ENCODE measurements around the gene DIDO1. TPM values are rescaled to one million over a fixed set of nuclear protein-coding genes. Genes with fewer than 3 reads are reported as not detected.

The DIDO1 gene
- total RNA-seq, 2 donors from 2014 or later: 34.7 to 37.5 TPM

DNA sequence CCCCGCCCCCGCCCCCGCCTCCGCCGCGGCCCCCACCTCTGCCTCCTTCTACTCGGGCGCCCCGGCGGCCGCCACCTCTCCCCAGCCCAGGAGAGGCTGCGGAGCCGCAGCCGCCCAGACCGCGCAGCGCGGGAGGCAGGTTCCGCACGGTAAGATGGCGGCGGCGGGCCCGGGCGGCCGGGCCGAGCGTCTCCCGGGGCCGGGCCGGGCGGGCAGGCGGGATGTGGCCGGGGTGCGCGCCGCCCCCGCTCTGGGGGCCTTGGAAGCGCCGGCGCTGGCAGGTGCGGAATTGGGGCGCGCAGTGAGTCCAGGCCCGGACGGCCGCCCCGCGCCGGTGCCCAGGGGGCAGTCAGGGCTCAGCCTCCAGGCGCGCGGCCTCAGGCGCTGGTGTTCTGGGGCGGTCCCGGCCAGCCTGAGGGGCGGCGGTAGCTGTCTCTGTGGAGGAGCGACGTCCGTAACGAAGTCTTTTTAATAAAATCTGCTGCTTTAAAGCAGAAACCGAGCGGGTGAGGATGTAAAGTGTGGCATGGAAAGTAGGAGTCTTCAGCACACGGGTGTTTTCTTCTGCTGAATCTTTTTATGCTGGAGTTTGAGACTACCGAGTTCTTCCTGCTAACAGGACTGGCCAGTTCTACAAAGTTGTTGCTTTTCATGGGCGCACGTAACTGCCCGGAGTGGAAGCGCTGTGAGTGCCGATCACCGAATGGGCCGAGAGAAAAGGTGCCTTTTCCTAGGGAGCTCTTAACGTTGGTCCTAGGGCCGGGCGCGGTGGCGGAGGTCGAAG lies 12.0 kb upstream of the DIDO1 start, which contains the start of gene GID8:
TSS of gene GID8 (plus strand) at position 43 of the 784 bp plus-strand sequence. CDS start 3,356 bp downstream, outside the sequence.
- TF ChIP-seq, protein P1, sequence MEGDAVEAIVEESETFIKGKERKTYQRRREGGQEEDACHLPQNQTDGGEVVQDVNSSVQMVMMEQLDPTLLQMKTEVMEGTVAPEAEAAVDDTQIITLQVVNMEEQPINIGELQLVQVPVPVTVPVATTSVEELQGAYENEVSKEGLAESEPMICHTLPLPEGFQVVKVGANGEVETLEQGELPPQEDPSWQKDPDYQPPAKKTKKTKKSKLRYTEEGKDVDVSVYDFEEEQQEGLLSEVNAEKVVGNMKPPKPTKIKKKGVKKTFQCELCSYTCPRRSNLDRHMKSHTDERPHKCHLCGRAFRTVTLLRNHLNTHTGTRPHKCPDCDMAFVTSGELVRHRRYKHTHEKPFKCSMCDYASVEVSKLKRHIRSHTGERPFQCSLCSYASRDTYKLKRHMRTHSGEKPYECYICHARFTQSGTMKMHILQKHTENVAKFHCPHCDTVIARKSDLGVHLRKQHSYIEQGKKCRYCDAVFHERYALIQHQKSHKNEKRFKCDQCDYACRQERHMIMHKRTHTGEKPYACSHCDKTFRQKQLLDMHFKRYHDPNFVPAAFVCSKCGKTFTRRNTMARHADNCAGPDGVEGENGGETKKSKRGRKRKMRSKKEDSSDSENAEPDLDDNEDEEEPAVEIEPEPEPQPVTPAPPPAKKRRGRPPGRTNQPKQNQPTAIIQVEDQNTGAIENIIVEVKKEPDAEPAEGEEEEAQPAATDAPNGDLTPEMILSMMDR (IDR thresholded peaks at IDR 0.05): no peak
- Histone ChIP-seq H3K4me1 (peaks cover 0 to 66% of the 10 kb centered on the region in 2 donors), H3K4me3 (peak within 1 kb of the TSS; percentile 69 to 93), H3K36me3 (peaks cover 14% of the 10 kb centered on the region), H3K27me3 (no peaks in the 10 kb centered on the region), H3K27ac (peak within 1 kb of the TSS; percentile 91 to 94), H3K9me3 (no peaks in the 10 kb centered on the region)
- DNase-seq (ENCODE audit: low spot score): no peak

DNA sequence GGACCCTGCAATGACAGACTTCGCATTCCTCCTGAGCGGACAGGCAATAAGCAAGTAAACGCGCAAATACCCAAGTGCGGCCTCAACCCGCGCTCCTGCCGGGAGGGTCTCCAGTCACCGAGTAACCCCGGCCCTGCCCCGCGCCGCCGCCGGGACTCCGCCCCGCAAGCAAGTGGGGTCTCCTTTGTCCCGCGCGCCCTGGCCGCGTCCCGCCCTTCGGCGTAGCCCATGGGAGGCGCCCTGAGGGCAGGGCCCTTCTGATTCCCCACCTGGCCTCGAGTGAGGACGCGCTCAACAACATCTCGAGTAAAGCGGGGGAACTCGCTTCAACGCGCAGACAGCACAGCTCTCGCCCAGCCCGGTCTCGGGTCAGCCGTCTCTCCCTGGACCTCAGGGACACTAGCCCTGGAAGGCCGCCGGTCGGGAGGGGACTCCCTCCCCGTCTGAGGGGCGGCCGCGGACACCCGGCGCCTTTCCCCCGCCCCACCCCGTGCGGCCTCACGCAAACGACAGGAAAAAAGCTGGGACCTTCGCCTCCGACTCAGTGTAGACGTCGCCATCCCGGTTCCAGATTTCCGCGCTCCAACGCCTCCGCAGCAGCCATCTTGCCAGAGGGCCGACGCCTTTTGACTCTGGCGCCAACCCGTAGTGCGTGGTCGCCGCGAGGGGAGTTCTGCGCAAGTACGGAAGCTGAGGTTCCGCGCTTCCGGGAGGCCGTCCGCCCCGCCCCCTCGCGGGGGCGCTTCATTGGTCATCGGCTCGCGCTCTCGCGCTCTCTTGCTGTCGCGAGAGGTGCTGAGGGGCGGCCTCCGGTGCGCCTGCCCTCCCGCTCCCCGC lies 11.2 kb upstream of the DIDO1 start:
- H3K27ac ChIP-seq: peak overlapping the region; percentile 91 to 94
- peaks cover 10% of the 10 kb centered on the region for H3K36me3 ChIP-seq
- H3K4me1 ChIP-seq: peaks cover 0 to 65% of the 10 kb centered on the region in 2 donors
- TF ChIP-seq, protein P1 (IDR thresholded peaks at IDR 0.05): no peak
- H3K4me3 ChIP-seq: peak overlapping the region; percentile 69 to 93
- peak; percentile 97 for DNase-seq (ENCODE audit: low spot score)
- H3K27me3 ChIP-seq: no peaks in the 10 kb centered on the region
- no peaks in the 10 kb centered on the region for H3K9me3 ChIP-seq

DNA sequence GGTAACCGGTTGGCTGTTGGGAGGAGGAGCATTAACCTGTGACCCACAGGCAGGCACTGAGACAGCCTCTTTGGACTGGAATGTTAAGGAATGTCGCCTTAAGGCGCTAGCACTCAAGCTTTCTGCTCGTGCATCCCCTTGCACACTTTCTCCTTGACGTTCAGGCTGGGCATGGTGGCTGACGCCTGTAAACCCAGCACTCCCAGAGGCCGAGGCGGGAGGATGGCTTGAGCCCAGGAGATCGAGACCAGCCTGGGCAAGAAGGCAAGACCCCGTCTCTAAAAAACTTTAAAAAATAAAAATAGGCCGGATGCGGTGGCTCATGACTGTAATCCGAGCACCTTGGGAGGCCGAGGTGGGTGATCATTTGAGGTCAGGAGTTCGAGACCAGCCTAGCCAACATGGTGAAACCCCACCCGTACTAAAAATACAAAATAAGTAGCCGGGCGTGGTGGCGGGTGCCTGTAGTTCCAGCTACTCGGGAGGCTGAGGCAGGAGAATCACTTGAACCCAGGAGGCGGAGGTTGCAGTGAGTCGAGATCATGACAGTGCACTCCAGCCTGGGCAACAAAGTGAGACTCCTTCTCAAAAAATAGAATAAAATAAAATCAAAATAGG lies 9.8 kb upstream of the DIDO1 start:
- Histone ChIP-seq H3K4me1 (peaks cover 0 to 56% of the 10 kb centered on the region in 2 donors), H3K27me3 (no peaks in the 10 kb centered on the region), H3K27ac (no peak overlapping the region), H3K4me3 (peak overlapping the region in 1 of 2 donors; percentile 93), H3K9me3 (no peaks in the 10 kb centered on the region), H3K36me3 (no peaks in the 10 kb centered on the region)
- TF ChIP-seq, protein P1 (IDR thresholded peaks at IDR 0.05): no peak
- no peak for DNase-seq (ENCODE audit: low spot score)

DNA sequence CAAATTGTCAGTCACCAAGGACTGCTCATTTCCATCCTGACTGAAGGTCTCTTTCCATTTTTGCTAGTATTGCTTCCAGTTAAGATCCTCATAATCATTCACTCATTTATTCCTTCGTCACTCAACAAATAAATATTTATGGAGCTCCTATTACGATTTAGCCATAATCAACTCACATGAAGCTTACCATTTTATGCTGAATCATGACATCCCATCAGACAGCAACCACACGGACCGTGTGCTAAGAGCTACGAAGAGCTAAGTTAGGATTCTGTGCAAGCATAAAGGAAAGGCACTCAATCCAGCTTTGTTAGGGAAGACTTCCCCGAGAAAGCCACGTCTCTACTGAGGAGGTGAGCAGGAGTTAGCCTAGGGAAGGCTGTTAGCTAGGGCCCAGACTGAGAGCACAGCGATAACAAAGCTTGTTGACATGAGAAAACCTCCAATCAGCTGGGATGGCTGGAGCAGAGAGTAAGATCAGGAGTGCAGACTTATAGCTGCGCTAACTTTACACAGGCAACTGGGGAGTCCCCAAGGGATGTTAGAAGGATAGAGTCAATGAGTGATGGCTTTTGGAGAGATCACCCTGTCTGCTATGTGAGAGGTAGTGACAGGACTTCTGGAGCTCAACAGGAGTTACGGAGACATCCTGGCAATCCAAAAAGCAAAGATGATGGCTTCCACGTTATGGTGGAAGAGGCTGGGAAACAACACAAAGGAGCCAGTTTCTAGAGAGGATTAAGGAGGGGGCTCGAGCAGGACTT lies 9.1 kb upstream of the DIDO1 start:
- TF ChIP-seq, protein P1 (IDR thresholded peaks at IDR 0.05): no peak
- Histone ChIP-seq H3K36me3 (no peaks in the 10 kb centered on the region), H3K9me3 (no peaks in the 10 kb centered on the region), H3K4me1 (peaks cover 0 to 49% of the 10 kb centered on the region in 2 donors), H3K4me3 (no peak overlapping the region), H3K27ac (no peak overlapping the region), H3K27me3 (no peaks in the 10 kb centered on the region)
- DNase-seq (ENCODE audit: low spot score): no peak

DNA sequence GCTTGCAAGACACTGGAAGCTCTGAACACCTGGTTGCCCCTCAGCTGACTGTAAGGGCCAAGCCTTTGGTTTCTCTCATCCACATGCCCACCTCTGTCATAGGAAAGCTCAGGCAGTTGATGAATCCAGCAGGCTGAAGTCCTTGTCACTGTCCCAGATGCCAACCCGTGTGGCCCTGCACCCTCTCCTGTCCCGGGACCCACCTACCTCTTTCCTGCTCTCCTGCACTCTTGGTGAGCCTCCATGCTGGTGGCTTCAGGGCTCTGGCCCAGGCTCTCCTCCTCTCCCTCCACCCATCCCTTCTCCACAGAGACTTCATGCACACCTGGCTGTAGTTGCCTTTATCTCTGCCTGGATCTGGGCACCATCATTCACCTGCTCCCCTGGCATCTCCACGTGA lies 7.7 kb upstream of the DIDO1 start:
- peaks cover 0 to 49% of the 10 kb centered on the region in 2 donors for H3K4me1 ChIP-seq
- H3K4me3 ChIP-seq: no peak overlapping the region
- H3K27me3 ChIP-seq: no peaks in the 10 kb centered on the region

More for the DNA sequence above, 7.7 kb upstream of the DIDO1 start:
- DNase-seq (ENCODE audit: low spot score): no peak
- no peaks in the 10 kb centered on the region for H3K36me3 ChIP-seq
- TF ChIP-seq, protein P1 (IDR thresholded peaks at IDR 0.05): no peak
- no peak overlapping the region for H3K27ac ChIP-seq
- no peaks in the 10 kb centered on the region for H3K9me3 ChIP-seq
